NCI-H1048 (cell line): ENCODE results near the gene TAF1D.

ENCODE experiments used
- DNase-seq: peaks from one replicate; lab custom pipeline; 2025; lab: John Stamatoyannopoulos, UW

Gene TAF1D

GRCh38 chr11:93720522-93720921 lies 20.8 kb downstream of the TAF1D start:
- no peak for DNase-seq

DNA sequence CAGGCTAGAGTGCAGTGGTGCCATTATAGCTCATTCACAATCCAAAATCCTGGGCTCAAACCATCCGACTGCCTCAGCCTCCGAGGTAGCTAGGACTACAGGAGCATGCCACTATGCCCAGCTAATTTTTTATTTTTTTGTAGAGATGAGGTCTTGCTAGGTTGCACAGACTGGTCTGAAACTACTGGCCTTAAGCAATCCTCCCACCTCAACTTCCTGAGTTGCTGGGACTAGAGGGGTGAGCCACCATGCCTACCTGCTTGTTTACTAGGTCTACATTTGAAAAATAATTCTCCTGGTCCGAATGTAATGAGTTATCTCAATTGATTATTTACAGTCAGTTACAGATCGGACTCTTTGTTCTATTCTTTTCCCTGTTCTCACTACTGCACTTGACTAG lies 22.0 kb downstream of the TAF1D start:
- no peak for DNase-seq

GRCh38 chr11:93718057-93718563 lies 23.2 kb downstream of the TAF1D start:
- no peak for DNase-seq

GRCh38 chr11:93717501-93717900 lies 23.8 kb downstream of the TAF1D start:
- DNase-seq = no peak

GRCh38 chr11:93715797-93716396 lies 25.4 kb downstream of the TAF1D start:
- no peak for DNase-seq

GRCh38 chr11:93712678-93713077 lies 28.6 kb downstream of the TAF1D start:
- DNase-seq = no peak

DNA sequence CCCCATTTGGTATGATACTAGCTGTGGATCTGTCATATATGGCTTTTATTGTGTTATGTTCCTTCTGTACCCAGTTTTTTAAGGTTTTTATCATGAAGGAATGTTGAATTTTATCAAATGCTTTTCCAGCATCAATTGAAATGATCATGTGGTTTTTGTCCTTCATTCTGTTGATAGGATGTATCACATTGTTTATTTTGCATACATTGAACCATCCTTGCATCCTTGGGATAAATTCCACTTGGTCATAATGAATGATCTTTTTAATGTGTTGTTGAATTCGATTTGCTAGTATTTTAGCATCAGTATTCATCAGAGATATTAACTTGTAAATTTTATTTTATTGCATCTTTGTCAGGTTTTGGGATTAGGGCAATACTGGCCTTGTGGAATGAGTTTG lies 31.1 kb downstream of the TAF1D start:
- DNase-seq = no peak

DNA sequence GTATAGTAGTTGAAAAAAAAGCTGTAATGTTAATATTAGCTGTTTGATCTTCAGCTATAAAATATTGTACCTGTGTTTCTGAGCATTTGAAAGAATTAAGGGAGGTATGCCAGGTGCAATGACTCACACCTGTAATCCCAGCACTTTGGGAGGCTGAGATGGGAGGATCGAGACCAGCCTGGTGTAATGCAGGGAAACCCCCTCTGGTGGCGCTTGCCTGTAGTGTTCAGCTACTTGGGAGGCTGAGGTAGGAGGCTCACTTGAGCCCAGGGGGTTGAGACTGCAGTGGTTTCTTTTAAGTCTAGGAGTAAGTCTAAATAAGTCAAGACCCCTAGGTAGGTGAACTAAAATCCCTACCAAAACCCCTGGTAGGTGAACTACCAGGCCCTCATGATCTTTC lies 37.1 kb downstream of the TAF1D start:
- DNase-seq = no peak

DNA sequence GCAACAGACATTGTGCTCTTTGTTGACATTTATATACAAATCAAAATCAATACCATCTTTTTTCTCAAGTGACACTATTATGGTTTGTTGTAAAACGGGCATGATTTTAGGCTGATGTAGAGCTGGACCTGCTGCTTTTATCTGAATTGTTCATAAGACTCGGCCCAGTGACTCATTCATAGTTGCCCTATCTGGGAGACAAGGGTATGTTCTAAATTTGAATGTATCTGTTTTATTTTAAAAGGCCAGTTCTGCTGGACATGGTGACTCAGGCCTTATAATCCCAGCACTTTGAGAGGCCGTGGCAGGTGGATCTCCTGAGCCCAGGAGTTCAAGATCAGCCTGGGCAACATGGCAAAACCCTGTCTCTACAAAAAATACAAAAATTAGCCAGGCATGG lies 40.5 kb downstream of the TAF1D start:
- no peak for DNase-seq

- no peak for DNase-seq
Observed at GRCh38 chr11:93697611-93698010, 43.7 kb downstream of the TAF1D start.

GRCh38 chr11:93694557-93694956 lies 46.7 kb downstream of the TAF1D start:
- no peak for DNase-seq

DNA sequence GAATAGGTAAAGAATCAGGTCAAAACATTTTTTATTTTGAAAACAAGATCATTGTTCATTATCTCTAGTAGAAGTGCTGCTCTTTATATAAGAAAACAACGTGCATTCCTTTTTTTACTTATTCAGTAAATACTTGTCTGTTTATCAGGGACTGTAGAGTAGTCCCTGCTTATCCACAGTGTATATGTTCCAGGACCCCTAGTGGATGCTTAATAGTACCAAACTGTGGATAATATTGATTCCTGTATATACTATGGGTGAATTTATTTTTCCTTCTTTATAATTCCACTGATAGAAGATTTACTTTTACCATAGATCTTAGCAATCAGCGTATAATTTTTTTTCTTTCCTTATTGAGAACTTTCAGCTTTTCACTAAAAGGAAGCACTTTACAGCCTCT lies 47.2 kb downstream of the TAF1D start:
- no peak for DNase-seq

DNA sequence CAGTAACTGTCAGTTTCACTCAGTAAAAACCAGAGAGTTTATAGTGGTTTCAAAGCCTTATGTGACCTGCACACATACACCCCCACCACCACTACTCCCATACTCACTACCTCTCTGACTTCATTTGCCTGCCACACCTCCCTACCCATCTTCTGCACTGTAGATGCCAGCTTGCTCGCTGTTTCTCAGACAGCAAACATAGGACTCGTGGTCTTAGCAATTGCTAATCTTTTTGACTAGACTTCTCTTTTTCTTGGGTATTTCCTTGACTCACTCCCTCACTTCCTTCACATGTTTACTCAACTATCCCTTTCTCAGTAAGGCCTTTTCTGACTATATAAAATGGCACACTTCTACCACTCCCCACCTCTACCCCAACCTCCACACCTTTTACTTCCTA lies 52.1 kb downstream of the TAF1D start:
- no peak for DNase-seq

DNA sequence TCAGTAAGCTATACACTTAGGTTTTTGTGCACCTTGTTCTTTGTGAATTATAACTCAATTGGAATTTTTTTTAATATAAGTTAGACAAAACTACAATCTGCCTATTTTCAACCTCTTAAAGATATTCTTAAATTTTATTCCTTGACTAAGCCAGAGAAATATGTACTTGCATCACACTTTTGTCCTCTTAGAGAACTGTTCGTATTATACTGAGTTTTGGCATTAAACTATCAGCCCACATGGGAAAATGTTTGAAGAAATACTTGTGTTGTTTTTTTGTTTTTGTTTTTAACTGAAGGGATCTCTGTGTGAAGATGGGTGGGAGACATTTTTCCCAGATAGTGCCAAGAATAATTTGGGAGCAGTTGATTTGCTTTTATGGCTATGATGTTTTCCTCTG lies 54.5 kb downstream of the TAF1D start:
- no peak for DNase-seq

DNA sequence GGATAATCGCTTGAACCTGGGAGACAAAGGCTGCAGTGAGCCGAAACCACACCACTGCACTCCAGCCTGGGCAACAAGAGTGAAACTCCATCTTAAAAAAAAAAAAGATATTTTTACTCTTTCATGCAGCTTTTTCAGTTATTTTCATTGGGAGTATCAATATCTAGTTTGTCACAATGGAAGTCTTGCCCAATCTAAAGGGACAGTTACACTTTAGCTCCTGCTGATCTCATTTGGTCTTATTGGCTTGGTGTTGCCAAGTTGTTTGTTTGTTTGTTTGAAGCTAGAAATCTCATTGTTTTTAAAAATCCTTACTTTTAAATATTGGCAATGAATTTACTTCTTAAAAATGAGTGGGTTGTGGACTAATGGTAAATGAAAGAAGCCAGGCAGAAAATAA lies 55.1 kb downstream of the TAF1D start:
- DNase-seq = no peak
